GM23338 (cell line): ENCODE results near the gene ECHDC3. TPM values are rescaled to one million over a fixed set of nuclear protein-coding genes. Genes with fewer than 3 reads are reported as not detected.
A peak's percentile ranks its signal among the peaks of the same experiment; 100 is the strongest.

Source experiments
- ATAC-seq: fragments of 200-7000 bp; cut with Tn5 transposase; 3 replicates; pipeline ENCODE4 v1.9.1; 2020
- DNase-seq: peaks from one replicate; pipeline ENCODE4 v3.0.0-alpha.2; 2015; ENCODE audit warnings: low spot score
- H2AFZ ChIP-seq: fragments of 200-600 bp; sonication (generic); 2 replicates; pipeline ENCODE4 v1.8.0; 2016; ENCODE audit warnings: antibody characterized with exemption, mild to moderate bottlenecking, moderate library complexity
- H3F3A ChIP-seq: fragments of 200-600 bp; sonication (generic); replicated peaks from 2 replicates; pipeline ENCODE4 v1.8.0; 2017; ENCODE audit warnings: antibody characterized with exemption, mixed run types, low read depth
- H3K27ac ChIP-seq: fragments of 200-600 bp; sonication (generic); 2 replicates; pipeline ENCODE4 v1.6.1; 2016; ENCODE audit warnings: low read depth
- H3K27me3 ChIP-seq: fragments of 200-600 bp; sonication (generic); 2 replicates; pipeline ENCODE4 v1.8.0; 2016; ENCODE audit warnings: mild to moderate bottlenecking, mixed run types, moderate library complexity; ENCODE audit not compliant: insufficient read depth
- H3K36me3 ChIP-seq: fragments of 200-600 bp; sonication (generic); 2 replicates; pipeline ENCODE4 v1.8.0; 2016; ENCODE audit warnings: mild to moderate bottlenecking; ENCODE audit not compliant: insufficient read depth
- H3K4me1 ChIP-seq: fragments of 200-600 bp; sonication (generic); 2 replicates; pipeline ENCODE4 v1.8.0; 2016; ENCODE audit warnings: mild to moderate bottlenecking, moderate library complexity; ENCODE audit not compliant: insufficient read depth
- H3K4me2 ChIP-seq: fragments of 200-600 bp; sonication (generic); 2 replicates; pipeline ENCODE4 v1.7.1; 2017; ENCODE audit warnings: mixed run types
- H3K4me3 ChIP-seq: fragments of 200-600 bp; sonication (generic); 2 replicates; pipeline ENCODE4 v1.6.1; 2016; ENCODE audit warnings: mixed run types
- H3K79me2 ChIP-seq: fragments of 200-600 bp; sonication (generic); replicated peaks from 2 replicates; pipeline ENCODE4 v1.8.0; 2017; ENCODE audit warnings: mild to moderate bottlenecking; ENCODE audit not compliant: insufficient read depth
- H3K9me2 ChIP-seq: fragments of 200-600 bp; sonication (generic); 2 replicates; pipeline ENCODE4 v1.8.0; 2017; ENCODE audit not compliant: insufficient read depth
- H4K20me1 ChIP-seq: fragments of 200-600 bp; sonication (generic); replicated peaks from 2 replicates; pipeline ENCODE4 v1.8.0; 2017; ENCODE audit warnings: mild to moderate bottlenecking; ENCODE audit not compliant: insufficient read depth
- H3K27ac Mint-ChIP-seq: 2 replicates; pipeline ENCODE4 v1.8.0; 2020; ENCODE audit warnings: inconsistent platforms, mild to moderate bottlenecking, moderate library complexity, mixed read lengths
- H3K27me3 Mint-ChIP-seq: 3 replicates; pipeline ENCODE4 v1.8.0; 2022; ENCODE audit warnings: low read depth, mild to moderate bottlenecking, moderate library complexity, mixed read lengths, inconsistent platforms; ENCODE audit not compliant: insufficient read depth, poor library complexity
- H3K36me3 Mint-ChIP-seq: 3 replicates; pipeline ENCODE4 v1.8.0; 2021; ENCODE audit warnings: low read depth, mild to moderate bottlenecking, inconsistent platforms, moderate library complexity, mixed read lengths
- H3K4me1 Mint-ChIP-seq: 3 replicates; pipeline ENCODE4 v1.8.0; 2020; ENCODE audit warnings: mild to moderate bottlenecking, inconsistent platforms, mixed read lengths
- H3K4me3 Mint-ChIP-seq: 3 replicates; pipeline ENCODE4 v1.8.0; 2021; ENCODE audit warnings: moderate library complexity, mild to moderate bottlenecking, inconsistent platforms, mixed read lengths
- H3K9me3 Mint-ChIP-seq: 3 replicates; pipeline ENCODE4 v1.8.0; 2020; ENCODE audit warnings: moderate library complexity, mild to moderate bottlenecking, inconsistent platforms, mixed read lengths
- CTCF ChIP-seq, 2 experiments: fragments of 200-600 bp in 1 of 2; sonication (generic) in 1 of 2; conservative IDR thresholded peaks; 2 replicates each; pipeline versions ENCODE4 v1.5.1 to v1.6.1; 2016 to 2017; ENCODE audit warnings: antibody characterized with exemption in 2 of 2, low read depth in 2 of 2, mild to moderate bottlenecking in 2 of 2, moderate library complexity in 1 of 2
- ETS1 ChIP-seq: IDR thresholded peaks from 2 replicates; pipeline ENCODE4 v1.6.1; 2016; ENCODE audit warnings: antibody characterized with exemption
- EZH2 ChIP-seq: fragments of 200-600 bp; sonication (generic); IDR thresholded peaks from one replicate; pipeline ENCODE4 v1.8.0; 2017; ENCODE audit warnings: antibody characterized with exemption, mild to moderate bottlenecking, low read depth; ENCODE audit not compliant: unreplicated experiment
- EZH2phosphoT487 ChIP-seq: fragments of 200-600 bp; sonication (generic); IDR thresholded peaks from one replicate; pipeline ENCODE4 v1.8.1; 2018; ENCODE audit warnings: antibody characterized with exemption; ENCODE audit not compliant: unreplicated experiment
- POLR2AphosphoS5 ChIP-seq: IDR thresholded peaks from 2 replicates; pipeline ENCODE4 v1.6.1; 2016; ENCODE audit warnings: antibody characterized with exemption, low read depth
- REST ChIP-seq: IDR thresholded peaks from one replicate; pipeline ENCODE4 v1.6.1; 2018; ENCODE audit warnings: antibody characterized with exemption; ENCODE audit not compliant: unreplicated experiment
- STAT1 ChIP-seq: IDR thresholded peaks from one replicate; pipeline ENCODE4 v1.6.1; 2016; ENCODE audit warnings: antibody characterized with exemption; ENCODE audit not compliant: unreplicated experiment
- ZNF114 ChIP-seq: fragments of 250-450 bp; sonication (Bioruptor Pico); IDR thresholded peaks from 2 replicates; pipeline ENCODE4 v1.5.0; 2020; ENCODE audit warnings: mild to moderate bottlenecking, moderate library complexity
- polyA plus RNA-seq: library from polyadenylated mRNA; unstranded; fragments of >200 nt; fragmentation: Nextera tagmentation; extraction: Ambion mirVana; gene quantifications from 2 replicates; pipeline ENCODE4 v1.2.1, GENCODE V29; 2016
- total RNA-seq: library from RNA; depleted of rRNA; stranded (reverse); fragments of >200 nt; shearing (Covaris generic); gene quantifications from 2 replicates; pipeline ENCODE4 v1.2.3, GENCODE V29; 2014

The ECHDC3 gene
- total and polyA plus RNA-seq, 2 experiments from 2014 or later, result 16.3 to 50.1 TPM

- no peak overlapping the region for H3K4me3 Mint-ChIP-seq
- no peaks in the 10 kb centered on the region for H3K79me2 ChIP-seq
- H3K27me3 Mint-ChIP-seq, result peaks cover 5% of the 10 kb centered on the region
- H3K27ac ChIP-seq, result no peak overlapping the region; the same call in 1 of the 2 replicates
- H3K4me2 ChIP-seq, result no peak overlapping the region
- TF ChIP-seq ETS1, result no peak
- TF ChIP-seq CTCF (conservative IDR thresholded peaks at IDR 0.05; ENCODE audit: low read depth in 2 of 2), result peak; percentile 64 to 71
- no peak for TF ChIP-seq EZH2
- H3K9me3 Mint-ChIP-seq, result peaks cover 24% of the 10 kb centered on the region
- peaks cover 12% of the 10 kb centered on the region for H3K36me3 Mint-ChIP-seq
- no peaks in the 10 kb centered on the region for H3K9me2 ChIP-seq
- no peaks in the 10 kb centered on the region for H4K20me1 ChIP-seq
- ATAC-seq, result peak; percentile 85
- no peaks in the 10 kb centered on the region for H3K36me3 ChIP-seq
- H3K27ac Mint-ChIP-seq, result no peak overlapping the region
- H3F3A ChIP-seq, result no peaks in the 10 kb centered on the region
- H2AFZ ChIP-seq, result no peak overlapping the region
- H3K4me1 ChIP-seq, result no peaks in the 10 kb centered on the region
- DNase-seq, result peak; percentile 60
- H3K27me3 ChIP-seq, result no peaks in the 10 kb centered on the region
- H3K4me3 ChIP-seq, result no peak overlapping the region
- H3K4me1 Mint-ChIP-seq, result peaks cover 5% of the 10 kb centered on the region; the same call in 2 of the 3 replicates
Observed at GRCh38 chr10:11724938-11725776, 17.0 kb upstream of the ECHDC3 start.

GRCh38 chr10:11725912-11726311 is 16.3 kb upstream of the ECHDC3 start:
- DNase-seq, result no peak
- Mint-ChIP-seq H3K4me1 (peaks cover 5% of the 10 kb centered on the region; the same call in 2 of the 3 replicates), H3K36me3 (peaks cover 17% of the 10 kb centered on the region), H3K4me3 (no peak overlapping the region), H3K27me3 (peaks cover 5% of the 10 kb centered on the region), H3K27ac (no peak overlapping the region), H3K9me3 (peaks cover 31% of the 10 kb centered on the region)
- no peak overlapping the region for H3K4me3 ChIP-seq
- no peaks in the 10 kb centered on the region for H3K36me3 ChIP-seq
- no peak for ATAC-seq
- no peaks in the 10 kb centered on the region for H3K79me2 ChIP-seq
- H3K4me2 ChIP-seq, result no peak overlapping the region
- no peaks in the 10 kb centered on the region for H3K9me2 ChIP-seq
- no peaks in the 10 kb centered on the region for H3K27me3 ChIP-seq
- H3K27ac ChIP-seq, result no peak overlapping the region
- no peaks in the 10 kb centered on the region for H3F3A ChIP-seq
- no peak overlapping the region for H2AFZ ChIP-seq
- no peaks in the 10 kb centered on the region for H3K4me1 ChIP-seq
- no peaks in the 10 kb centered on the region for H4K20me1 ChIP-seq
- no peak for TF ChIP-seq EZH2phosphoT487
- TF ChIP-seq EZH2, result no peak
- no peak for TF ChIP-seq STAT1
- no peak for TF ChIP-seq POLR2AphosphoS5
- no peak for TF ChIP-seq REST
- no peak for TF ChIP-seq ZNF114 (CRISPR knock-in tag)
